ENCODE data around the gene GP5.

Gene GP5

DNA sequence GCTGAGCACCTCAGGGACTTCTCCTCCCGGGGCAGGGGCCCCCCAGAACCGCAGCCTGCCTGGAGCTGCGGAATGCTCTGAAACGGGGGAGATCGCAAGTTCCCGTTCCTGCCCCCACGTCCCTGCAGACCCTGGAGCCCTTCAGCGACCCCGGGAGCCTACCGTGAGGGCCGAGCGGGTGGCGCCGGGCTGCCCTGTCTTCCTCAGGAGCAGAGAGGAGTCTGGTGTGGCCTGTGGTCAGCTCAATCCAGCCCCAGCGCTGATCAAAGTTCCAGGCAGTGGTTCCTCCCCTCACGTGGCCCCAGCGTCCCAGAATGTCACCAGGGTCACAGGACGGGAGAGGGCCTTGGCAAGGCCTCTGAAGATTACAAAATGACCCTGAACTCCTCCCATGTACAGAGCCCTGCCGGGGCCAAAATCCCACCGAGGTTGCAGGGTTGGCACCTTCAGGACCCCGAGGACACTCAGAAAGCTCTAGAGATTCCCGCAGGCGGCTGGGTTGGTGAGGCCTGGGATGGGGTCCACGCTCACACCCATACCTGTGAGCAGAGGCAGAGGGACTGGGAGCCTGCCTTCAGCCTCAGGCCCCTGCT, 47.9 kb downstream of the GP5 start, which contains the start of gene CPN2:
TSS of gene CPN2 (minus strand) at position 249 of the 593 bp plus-strand sequence. CDS start 8,626 bp downstream, outside the sequence.
- H3K27ac ChIP-seq (ENCODE audit: low read length) = no peak within 1 kb of the TSS
- no peak within 1 kb of the TSS for H3K4me2 ChIP-seq (ENCODE audit: insufficient read depth, low read length)
- peaks cover 24% of the 10 kb centered on the region for H3K4me1 ChIP-seq (ENCODE audit: insufficient read depth, low read length)

DNA sequence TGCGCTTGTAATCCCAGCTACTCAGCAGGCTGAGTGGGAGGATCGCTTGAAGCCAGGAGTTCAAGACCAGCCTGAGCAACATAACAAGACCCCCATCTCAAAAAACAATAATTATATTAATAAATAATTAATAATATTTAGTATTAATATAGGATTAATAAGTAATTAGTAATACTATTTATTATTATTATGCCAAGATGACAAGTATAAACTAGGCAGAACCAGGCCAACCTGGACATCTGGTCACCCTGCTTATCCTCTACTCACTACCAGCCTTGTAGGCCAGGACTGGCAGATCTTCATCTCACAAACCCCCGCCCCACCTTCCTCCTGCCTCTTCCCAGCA, 48.4 kb downstream of the GP5 start:
- H3K9ac ChIP-seq (ENCODE audit: low read depth, low read length) = no peak overlapping the region
- H3K36me3 ChIP-seq (ENCODE audit: insufficient read depth, low read length) = no peaks in the 10 kb centered on the region
- H3K79me2 ChIP-seq (ENCODE audit: insufficient read depth, low read length) = no peaks in the 10 kb centered on the region
- DNase-seq (no peak), ATAC-seq (ENCODE audit: insufficient read depth, low read depth) (no peak)
- no peak for TF ChIP-seq EZH2 (IDR thresholded peaks at IDR 0.05; ENCODE audit: borderline replicate concordance, low read depth, low read length, severe bottlenecking)
- TF ChIP-seq, protein P1, sequence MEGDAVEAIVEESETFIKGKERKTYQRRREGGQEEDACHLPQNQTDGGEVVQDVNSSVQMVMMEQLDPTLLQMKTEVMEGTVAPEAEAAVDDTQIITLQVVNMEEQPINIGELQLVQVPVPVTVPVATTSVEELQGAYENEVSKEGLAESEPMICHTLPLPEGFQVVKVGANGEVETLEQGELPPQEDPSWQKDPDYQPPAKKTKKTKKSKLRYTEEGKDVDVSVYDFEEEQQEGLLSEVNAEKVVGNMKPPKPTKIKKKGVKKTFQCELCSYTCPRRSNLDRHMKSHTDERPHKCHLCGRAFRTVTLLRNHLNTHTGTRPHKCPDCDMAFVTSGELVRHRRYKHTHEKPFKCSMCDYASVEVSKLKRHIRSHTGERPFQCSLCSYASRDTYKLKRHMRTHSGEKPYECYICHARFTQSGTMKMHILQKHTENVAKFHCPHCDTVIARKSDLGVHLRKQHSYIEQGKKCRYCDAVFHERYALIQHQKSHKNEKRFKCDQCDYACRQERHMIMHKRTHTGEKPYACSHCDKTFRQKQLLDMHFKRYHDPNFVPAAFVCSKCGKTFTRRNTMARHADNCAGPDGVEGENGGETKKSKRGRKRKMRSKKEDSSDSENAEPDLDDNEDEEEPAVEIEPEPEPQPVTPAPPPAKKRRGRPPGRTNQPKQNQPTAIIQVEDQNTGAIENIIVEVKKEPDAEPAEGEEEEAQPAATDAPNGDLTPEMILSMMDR (IDR thresholded peaks at IDR 0.05; ENCODE audit: borderline replicate concordance, extremely low read depth, low read length, poor library complexity, severe bottlenecking) = no peak
- no peak overlapping the region for H3K4me2 ChIP-seq (ENCODE audit: insufficient read depth, low read length)
- no peak overlapping the region for H3K4me3 ChIP-seq (ENCODE audit: low read depth in 1 of 2, low read length in 2 of 2)
- no peak overlapping the region for H3K27ac ChIP-seq (ENCODE audit: low read length)
- peaks cover 19% of the 10 kb centered on the region for H3K4me1 ChIP-seq (ENCODE audit: insufficient read depth, low read length)
- no peak overlapping the region for H2AFZ ChIP-seq (ENCODE audit: low read depth, low read length)
- H3K9me3 ChIP-seq (ENCODE audit: insufficient read depth, low read length, severe bottlenecking) = no peaks in the 10 kb centered on the region
- no peaks in the 10 kb centered on the region for H3K27me3 ChIP-seq (ENCODE audit: insufficient read depth, low read length, poor library complexity)
- no peaks in the 10 kb centered on the region for H4K20me1 ChIP-seq (ENCODE audit: insufficient read depth, low read length)

More for the DNA sequence above, 47.9 kb downstream of the GP5 start, which contains the start of gene CPN2:
- ATAC-seq (ENCODE audit: insufficient read depth, low read depth) (no peak), DNase-seq (no peak)
- no peak within 1 kb of the TSS for H3K4me3 ChIP-seq (ENCODE audit: low read depth in 1 of 2, low read length in 2 of 2)
- no peaks in the 10 kb centered on the region for H3K79me2 ChIP-seq (ENCODE audit: insufficient read depth, low read length)
- no peak within 1 kb of the TSS for H2AFZ ChIP-seq (ENCODE audit: low read depth, low read length)
- H3K9me3 ChIP-seq (ENCODE audit: insufficient read depth, low read length, severe bottlenecking) = no peaks in the 10 kb centered on the region
- H3K9ac ChIP-seq (ENCODE audit: low read depth, low read length) = no peak within 1 kb of the TSS
- TF ChIP-seq, protein P1 (IDR thresholded peaks at IDR 0.05; ENCODE audit: borderline replicate concordance, extremely low read depth, low read length, poor library complexity, severe bottlenecking) = no peak
- no peak for TF ChIP-seq EZH2 (IDR thresholded peaks at IDR 0.05; ENCODE audit: borderline replicate concordance, low read depth, low read length, severe bottlenecking)
- no peaks in the 10 kb centered on the region for H3K27me3 ChIP-seq (ENCODE audit: insufficient read depth, low read length, poor library complexity)
- H4K20me1 ChIP-seq (ENCODE audit: insufficient read depth, low read length) = no peaks in the 10 kb centered on the region
- no peaks in the 10 kb centered on the region for H3K36me3 ChIP-seq (ENCODE audit: insufficient read depth, low read length)

DNA sequence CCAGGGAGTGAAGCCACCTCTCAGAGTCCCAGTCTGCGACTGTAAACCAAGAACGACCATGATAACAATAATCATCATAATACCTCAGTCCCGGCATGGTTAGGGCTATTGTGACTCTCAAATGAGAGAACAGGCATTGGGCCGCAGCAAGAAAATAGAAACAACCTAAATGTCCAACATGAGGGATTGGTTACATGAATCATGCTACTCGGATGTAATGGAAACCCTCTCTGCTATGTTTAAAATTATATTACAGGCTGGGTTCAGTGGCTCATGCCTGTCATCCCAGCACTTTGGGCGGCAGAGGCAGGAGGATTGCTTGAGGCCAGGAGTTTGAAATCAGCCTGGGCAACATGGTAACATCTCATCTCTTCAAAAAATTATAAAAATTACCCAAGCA, 50.7 kb downstream of the GP5 start:
- Histone ChIP-seq H3K36me3 (ENCODE audit: insufficient read depth, low read length) (no peaks in the 10 kb centered on the region), H2AFZ (ENCODE audit: low read depth, low read length) (no peak overlapping the region), H4K20me1 (ENCODE audit: insufficient read depth, low read length) (no peaks in the 10 kb centered on the region), H3K9ac (ENCODE audit: low read depth, low read length) (no peak overlapping the region), H3K27me3 (ENCODE audit: insufficient read depth, low read length, poor library complexity) (no peaks in the 10 kb centered on the region), H3K4me1 (ENCODE audit: insufficient read depth, low read length) (no peaks in the 10 kb centered on the region), H3K79me2 (ENCODE audit: insufficient read depth, low read length) (no peaks in the 10 kb centered on the region), H3K4me2 (ENCODE audit: insufficient read depth, low read length) (no peak overlapping the region), H3K4me3 (ENCODE audit: low read depth in 1 of 2, low read length in 2 of 2) (no peak overlapping the region), H3K27ac (ENCODE audit: low read length) (no peak overlapping the region), H3K9me3 (ENCODE audit: insufficient read depth, low read length, severe bottlenecking) (no peaks in the 10 kb centered on the region)
- DNase-seq = no peak
- no peak for ATAC-seq (ENCODE audit: insufficient read depth, low read depth)
- TF ChIP-seq, protein P1 (IDR thresholded peaks at IDR 0.05; ENCODE audit: borderline replicate concordance, extremely low read depth, low read length, poor library complexity, severe bottlenecking) = no peak
- TF ChIP-seq EZH2 (IDR thresholded peaks at IDR 0.05; ENCODE audit: borderline replicate concordance, low read depth, low read length, severe bottlenecking) = no peak
